GM18502 (cell line): ENCODE measurements around the gene TSC22D3.
A peak's percentile ranks its signal among the peaks of the same experiment; 100 is the strongest.

Source experiments
- ATAC-seq: cut with Tn5 transposase; IDR thresholded peaks from one replicate; pipeline ENCODE4 v1.9.1; 2021; ENCODE audit warnings: mild to moderate bottlenecking; ENCODE audit not compliant: unreplicated experiment, poor library complexity

Gene TSC22D3

GRCh38 chrX:107763647-107764046 is 11.9 kb downstream of the TSC22D3 start:
- ATAC-seq = no peak

DNA sequence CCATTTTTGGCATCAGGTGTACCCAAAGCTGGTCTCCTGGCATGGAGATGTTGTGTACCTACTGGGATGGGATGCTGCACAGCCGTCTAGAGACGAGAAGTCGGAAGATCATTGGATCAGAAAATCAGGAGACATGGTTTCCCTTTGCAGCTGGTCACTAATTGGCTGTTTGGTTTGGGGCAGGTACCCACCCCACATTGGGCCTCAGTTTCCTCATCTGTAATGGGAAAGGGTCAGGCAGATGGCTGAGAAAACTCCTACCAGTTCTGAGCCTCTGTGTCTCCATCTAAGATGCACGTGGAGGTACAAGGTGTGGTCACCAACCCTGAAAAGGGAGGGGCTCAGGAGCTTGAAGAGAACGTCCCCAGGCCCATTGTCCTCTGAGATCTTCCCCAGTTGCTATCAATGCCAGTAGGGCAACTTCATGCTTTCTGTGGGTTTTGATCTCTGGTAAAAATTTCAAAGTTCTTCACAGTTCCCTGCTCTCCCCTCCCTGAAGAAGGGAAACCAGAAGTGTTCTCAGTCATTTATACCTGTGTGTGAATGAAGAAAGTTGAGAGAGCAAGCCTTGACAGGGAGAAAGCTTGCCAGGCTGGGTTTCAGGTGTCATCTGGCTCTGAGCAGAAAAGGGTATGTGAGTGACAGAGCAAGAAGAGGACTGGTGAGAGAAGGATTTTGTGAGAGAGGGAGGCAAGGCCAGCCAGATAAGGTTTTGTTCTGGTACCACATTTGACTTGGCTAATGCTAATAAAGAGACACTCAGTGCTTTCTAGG is 15.1 kb downstream of the TSC22D3 start:
- ATAC-seq = peak; percentile 44

DNA sequence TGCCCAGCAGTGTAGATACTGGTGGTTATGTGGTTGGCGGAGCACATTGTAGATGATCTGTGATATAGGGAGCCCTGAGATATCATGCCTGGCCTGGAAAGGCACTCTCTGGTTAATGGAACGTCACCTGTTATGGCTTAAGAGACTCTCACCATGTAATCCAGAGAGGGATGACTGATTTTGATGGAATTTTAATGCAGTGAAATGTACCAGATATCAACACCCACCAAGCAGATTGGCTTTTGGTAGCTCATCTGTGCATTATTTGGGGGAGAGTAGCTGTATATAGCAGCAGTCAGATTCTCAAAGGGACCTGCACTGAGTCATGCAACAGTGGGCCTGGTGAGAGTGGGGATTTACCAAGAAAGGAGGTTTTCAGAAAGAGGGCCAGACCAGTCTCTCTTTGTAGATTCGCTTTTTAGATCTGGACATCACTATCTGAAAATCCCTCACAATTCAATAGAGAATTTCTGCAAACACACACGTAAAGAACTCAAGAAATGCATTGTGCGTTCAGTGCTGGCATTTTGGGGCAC is 17.3 kb downstream of the TSC22D3 start:
- no peak for ATAC-seq

DNA sequence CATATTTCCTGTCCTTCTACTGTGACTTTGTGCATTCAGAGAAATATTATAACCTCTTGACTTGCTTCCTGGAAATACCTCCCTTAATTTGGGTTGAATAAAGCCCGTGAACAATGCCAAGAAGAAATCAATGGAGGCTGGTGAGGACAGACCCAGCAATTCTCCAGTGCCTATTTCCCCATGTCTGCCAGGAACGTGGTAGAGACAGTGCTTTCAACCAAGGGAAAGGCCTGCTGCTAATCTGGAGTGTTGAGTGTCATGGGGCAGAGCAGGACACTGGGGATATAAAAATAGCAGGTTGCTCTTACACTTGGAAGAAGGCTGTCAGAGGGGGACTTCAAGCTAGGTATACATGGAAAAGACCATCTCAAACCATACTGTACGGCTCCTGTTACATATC is 19.9 kb downstream of the TSC22D3 start:
- no peak for ATAC-seq

GRCh38 chrX:107753187-107753586 is 22.4 kb downstream of the TSC22D3 start:
- no peak for ATAC-seq

GRCh38 chrX:107752714-107753113 is 22.9 kb downstream of the TSC22D3 start:
- no peak for ATAC-seq

DNA sequence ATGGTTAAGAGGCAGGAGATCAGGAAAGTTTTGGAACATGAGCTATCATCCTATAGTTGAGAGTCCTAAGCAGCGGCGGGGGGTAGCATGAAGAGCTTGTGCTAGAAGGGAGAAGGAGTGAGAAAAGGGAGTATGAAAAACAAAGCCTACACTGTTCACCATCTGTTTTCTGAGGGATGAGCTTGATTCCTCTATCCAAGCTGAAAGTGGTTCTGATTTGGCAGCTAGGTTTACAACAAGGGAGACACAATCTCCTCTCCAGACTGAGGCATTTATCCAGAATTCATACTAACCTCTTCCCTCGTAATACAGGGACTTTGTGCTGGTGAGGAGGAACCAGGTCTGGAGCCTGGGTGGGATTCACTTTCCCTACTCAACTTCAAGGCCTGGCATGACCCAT is 23.5 kb downstream of the TSC22D3 start:
- ATAC-seq = no peak

DNA sequence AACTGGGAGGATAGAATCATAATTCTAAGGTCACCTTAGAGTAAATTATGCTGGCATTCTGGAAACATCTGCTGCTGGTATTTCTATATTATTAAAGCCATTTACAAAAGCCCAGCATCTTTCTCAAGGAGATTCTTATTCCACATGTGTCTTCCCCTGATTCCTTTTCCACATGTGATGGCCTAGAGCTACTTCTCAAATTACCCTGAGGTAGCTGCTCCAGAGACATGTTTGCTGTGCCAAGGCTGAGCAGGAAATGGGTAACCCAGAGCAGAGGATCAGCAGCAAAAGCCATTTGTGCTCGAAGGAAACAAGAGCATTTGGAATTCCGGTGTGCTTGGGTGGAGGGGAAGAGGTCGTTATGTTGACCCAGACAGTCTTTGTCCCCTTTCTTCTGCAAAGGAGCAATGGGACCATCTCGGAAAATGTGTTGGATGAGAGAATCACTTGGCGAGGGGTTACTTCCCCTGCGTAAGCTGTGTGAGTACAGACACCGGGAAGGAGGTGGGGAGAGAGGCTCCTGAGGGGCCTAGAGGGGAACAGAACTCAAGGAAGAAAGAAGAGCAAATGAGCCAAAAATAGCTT is 24.6 kb downstream of the TSC22D3 start:
- no peak for ATAC-seq

- no peak for ATAC-seq
These were observed 25.3 kb downstream of the TSC22D3 start for GRCh38 chrX:107750263-107750662.

DNA sequence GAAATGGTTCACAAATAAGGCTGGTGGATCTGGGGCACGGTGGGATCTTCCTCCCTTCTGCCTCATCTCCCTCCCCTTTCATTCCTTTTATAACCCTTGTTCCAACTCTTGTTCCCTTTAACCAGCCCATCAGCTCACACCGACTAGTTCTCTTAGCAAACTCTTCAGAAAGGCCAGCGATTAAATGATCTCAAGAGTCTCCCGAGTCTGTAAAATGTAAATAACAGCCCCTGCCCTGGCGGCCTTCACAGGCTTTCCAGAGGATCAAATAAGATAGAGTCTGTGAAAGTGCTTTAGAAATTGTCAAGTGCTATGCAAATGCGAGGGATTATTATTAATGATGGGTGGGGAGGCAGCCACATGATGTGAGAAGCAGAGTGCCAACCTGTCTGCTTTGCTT is 27.1 kb downstream of the TSC22D3 start:
- no peak for ATAC-seq

DNA sequence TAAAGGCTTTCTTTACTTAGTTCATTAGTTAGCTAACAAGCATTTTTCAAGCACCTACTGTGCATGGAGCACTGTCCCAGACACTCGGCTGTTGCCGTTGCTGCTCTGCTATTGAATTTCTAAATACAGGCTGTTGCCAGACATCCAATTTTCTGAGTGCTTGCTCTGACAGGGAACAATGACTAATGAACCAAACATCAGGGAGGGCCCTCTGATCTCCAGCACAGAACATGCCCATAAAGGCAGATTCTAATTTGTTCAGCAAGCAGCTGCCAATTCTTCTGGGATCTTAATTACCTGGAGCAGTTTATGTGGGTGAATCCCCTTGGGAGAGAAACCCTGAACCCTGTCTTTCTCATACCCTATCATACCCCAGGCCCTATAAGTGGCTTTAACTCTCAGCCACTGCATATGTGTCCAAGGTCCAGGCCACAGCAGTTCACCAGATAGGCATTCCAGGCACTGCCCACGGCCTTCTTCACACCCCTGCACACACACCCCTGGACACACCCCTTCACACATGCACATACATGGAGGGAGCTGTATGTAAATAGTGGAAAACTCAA is 27.9 kb downstream of the TSC22D3 start:
- ATAC-seq = no peak

GRCh38 chrX:107744868-107745267 is 30.7 kb downstream of the TSC22D3 start:
- ATAC-seq = no peak

- no peak for ATAC-seq
These were observed 31.6 kb downstream of the TSC22D3 start for GRCh38 chrX:107743995-107744394.

- no peak for ATAC-seq
These were observed 32.8 kb downstream of the TSC22D3 start for GRCh38 chrX:107742700-107743191.

- ATAC-seq = peak; percentile 37
These were observed 34.2 kb downstream of the TSC22D3 start for GRCh38 chrX:107741404-107741790.

- no peak for ATAC-seq
These were observed 36.0 kb downstream of the TSC22D3 start for GRCh38 chrX:107739541-107739940.

DNA sequence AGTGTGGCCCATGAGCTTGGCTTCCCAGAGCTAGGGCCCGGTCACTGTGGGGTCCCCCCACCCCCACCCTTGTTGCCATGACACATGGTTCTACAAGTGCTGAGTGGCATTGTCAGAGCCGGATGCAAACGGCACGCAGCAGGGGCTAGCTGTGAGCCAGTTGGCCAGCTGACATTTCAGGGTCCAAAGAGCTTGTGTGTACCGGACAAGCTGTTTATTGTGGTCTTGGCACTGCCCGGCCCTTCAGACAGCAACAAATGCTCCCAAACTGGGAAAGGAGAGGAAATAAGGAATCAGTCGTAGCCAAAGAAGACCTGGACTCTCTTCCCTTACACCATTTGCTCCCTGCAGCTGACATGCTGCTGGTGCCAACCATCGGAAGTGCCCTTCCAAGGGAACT is 36.8 kb downstream of the TSC22D3 start:
- no peak for ATAC-seq

DNA sequence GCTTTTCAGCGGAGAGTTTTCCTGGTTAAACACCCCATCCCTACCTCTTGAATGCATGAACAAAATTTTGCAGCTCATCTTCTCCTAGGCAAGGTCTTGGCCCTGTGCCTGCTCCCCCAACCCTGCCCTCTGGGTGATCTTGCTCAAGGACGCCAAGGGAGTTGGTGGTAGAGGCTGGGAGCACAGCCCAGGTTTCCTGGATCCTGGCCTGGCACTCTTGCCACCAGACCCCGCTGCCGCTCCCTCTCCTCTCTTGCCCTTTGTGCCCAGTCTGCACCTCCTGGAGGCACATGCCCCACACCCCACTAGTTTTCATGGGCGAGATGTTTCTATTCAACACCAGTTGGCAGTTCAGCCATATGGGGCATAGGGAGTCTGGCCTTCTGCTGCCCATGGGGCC is 37.3 kb downstream of the TSC22D3 start:
- ATAC-seq = no peak

DNA sequence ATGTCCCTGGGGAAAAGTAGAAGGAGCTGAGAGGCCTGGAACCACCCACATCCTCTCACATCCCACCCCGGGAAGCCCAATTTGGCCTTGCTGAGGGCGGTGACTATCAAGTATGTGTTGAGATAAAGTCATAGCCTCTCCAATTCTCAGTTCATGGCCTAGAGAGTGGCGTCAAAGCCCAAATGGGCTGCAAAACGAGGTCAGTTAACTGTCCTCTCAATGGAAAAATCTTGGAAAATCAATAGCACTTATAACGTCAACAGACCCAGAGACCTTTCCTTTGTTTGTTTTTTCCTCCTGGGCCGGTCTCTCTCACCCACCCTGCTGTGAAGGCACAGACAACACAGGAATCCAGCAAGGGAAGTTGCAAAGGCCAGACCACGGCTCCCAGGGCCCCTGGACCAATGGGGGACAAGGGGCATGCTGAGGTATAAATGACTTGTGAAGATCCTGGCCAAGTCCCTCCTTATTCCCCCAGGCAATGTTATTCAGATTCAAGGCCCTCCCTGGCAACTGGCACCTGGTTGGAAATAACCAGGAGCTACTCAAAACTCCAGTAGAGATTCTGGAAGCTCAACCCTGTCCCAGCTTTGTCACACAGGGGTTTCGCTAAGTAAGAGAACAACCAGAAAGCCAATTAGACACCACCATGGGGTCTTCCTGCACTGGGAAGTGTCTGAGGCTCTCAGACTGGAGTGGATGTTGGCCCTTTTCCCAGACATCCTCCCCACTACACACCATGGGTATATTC is 38.6 kb downstream of the TSC22D3 start:
- no peak for ATAC-seq

DNA sequence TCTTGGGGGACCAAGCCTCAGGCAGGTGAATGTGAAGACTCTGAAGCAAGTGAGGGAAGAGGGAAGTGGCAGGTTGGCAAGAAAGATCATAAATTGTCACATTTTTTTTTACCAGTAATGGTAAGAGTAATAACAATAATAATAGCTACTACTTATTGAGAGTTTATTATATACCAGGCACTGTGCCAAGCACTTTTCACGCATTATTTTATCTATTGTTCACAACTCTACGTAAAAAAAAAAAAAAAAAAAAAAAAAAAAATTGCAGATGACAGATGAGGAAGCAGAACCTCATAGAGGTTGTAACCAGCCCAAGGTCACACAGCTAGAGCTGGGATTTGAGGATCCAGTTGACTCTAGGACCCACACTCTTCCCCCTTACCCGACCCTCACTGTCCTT is 40.9 kb downstream of the TSC22D3 start:
- ATAC-seq = no peak

DNA sequence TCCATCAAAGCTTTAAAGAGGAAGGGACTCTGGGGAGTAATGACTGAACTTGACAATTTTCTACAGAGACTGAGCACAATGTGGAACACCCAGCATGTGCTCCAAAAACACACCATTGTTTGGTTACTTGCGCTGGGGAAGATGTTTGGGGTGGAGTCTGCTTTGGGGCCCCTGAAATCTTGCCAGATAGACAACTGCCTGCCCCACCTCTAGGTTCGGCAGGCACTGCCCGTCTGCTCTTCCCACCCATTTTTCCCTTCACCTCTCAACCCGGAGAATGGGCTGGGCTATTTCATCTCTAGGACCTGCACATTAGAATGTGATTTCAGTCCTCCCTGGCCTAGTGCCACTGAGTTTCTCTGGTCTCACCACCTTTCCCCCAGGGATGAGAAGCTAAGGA is 41.9 kb downstream of the TSC22D3 start:
- no peak for ATAC-seq
